Measurements from ENCODE around the gene LRRIQ4.

DNA sequence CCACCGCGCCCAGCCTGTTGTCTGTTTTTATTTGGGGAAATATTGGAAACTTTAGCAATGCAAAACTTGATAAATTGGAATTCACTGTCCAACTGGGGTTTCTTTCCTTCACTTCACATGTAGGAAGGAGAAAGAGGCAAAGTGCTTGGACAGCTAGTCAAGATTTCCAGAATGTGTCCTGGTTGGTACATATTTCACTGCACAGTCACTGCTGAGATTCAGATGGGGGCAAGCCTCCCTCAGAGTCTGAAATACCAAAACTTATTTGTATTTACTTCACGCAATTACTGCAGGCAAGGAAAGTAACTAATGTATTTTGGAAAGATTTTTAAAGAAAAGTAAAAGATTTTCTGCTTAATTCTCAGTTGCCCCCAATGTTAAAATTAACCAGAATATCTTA lies 36.1 kb downstream of the LRRIQ4 start:
- TF ChIP-seq, protein P1, sequence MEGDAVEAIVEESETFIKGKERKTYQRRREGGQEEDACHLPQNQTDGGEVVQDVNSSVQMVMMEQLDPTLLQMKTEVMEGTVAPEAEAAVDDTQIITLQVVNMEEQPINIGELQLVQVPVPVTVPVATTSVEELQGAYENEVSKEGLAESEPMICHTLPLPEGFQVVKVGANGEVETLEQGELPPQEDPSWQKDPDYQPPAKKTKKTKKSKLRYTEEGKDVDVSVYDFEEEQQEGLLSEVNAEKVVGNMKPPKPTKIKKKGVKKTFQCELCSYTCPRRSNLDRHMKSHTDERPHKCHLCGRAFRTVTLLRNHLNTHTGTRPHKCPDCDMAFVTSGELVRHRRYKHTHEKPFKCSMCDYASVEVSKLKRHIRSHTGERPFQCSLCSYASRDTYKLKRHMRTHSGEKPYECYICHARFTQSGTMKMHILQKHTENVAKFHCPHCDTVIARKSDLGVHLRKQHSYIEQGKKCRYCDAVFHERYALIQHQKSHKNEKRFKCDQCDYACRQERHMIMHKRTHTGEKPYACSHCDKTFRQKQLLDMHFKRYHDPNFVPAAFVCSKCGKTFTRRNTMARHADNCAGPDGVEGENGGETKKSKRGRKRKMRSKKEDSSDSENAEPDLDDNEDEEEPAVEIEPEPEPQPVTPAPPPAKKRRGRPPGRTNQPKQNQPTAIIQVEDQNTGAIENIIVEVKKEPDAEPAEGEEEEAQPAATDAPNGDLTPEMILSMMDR (IDR thresholded peaks at IDR 0.05): no peak
- TF ChIP-seq POLR2A (IDR thresholded peaks at IDR 0.05): no peak
- TF ChIP-seq POLR2AphosphoS5 (IDR thresholded peaks at IDR 0.05): no peak
